WTC11 (cell line): ENCODE data around the gene GRXCR2. TPM values are rescaled to one million over a fixed set of nuclear protein-coding genes. Genes with fewer than 3 reads are reported as not detected.

Experiments
- ATAC-seq: fragments of 200-7000 bp; cut with Tn5 transposase; 2 replicates; pipeline ENCODE4 v1.10.0; 2021; ENCODE audit warnings: mild to moderate bottlenecking, moderate library complexity
- CTCF ChIA-PET: fragments of 300-600 bp; sonication (Branson Sonifier 250); formaldehyde crosslinking; loops from one replicate; lab custom pipeline; 2021; ENCODE audit warnings: antibody characterized with exemption; lab: Charles Lee
- POLR2A ChIA-PET: fragments of 350-600 bp; sonication (Branson Sonifier 250); formaldehyde crosslinking; loops from one replicate; lab custom pipeline; 2021; ENCODE audit warnings: antibody characterized with exemption; lab: Charles Lee
- DNase-seq: peaks from one replicate; pipeline ENCODE4 v3.0.0; 2021; ENCODE audit warnings: low spot score
- H3K27ac Mint-ChIP-seq: 2 replicates; pipeline ENCODE4 v1.8.0; 2021; ENCODE audit warnings: mixed read lengths
- H3K27me3 Mint-ChIP-seq: 2 replicates; pipeline ENCODE4 v1.8.0; 2021; ENCODE audit warnings: low read depth, mild to moderate bottlenecking, moderate library complexity, mixed read lengths
- H3K36me3 Mint-ChIP-seq: 2 replicates; pipeline ENCODE4 v1.8.0; 2021; ENCODE audit warnings: mixed read lengths
- H3K4me1 Mint-ChIP-seq: 2 replicates; pipeline ENCODE4 v1.8.0; 2022; ENCODE audit warnings: mixed read lengths
- H3K4me3 Mint-ChIP-seq: 2 replicates; pipeline ENCODE4 v1.8.0; 2021; ENCODE audit warnings: mild to moderate bottlenecking, moderate library complexity, mixed read lengths
- H3K9me3 Mint-ChIP-seq: 2 replicates; pipeline ENCODE4 v1.8.0; 2021; ENCODE audit warnings: mixed read lengths
- CBFB ChIP-seq: sonication (generic); formaldehyde crosslinking; IDR thresholded peaks from 2 replicates; pipeline ENCODE4 v1.8.1; 2022; ENCODE audit warnings: mild to moderate bottlenecking, low read depth, missing genetic modification reagents
- ELF4 ChIP-seq: sonication (generic); formaldehyde crosslinking; IDR thresholded peaks from 2 replicates; pipeline ENCODE4 v1.8.1; 2022; ENCODE audit warnings: low read depth, mild to moderate bottlenecking, moderate library complexity, missing genetic modification reagents
- GTF2I ChIP-seq: fragments of 250-450 bp; sonication (Bioruptor Pico); conservative IDR thresholded peaks from 2 replicates; pipeline ENCODE4 v1.4.0; 2021; ENCODE audit warnings: mild to moderate bottlenecking
- JUN ChIP-seq: sonication (generic); formaldehyde crosslinking; IDR thresholded peaks from 2 replicates; pipeline ENCODE4 v1.8.0; 2023; ENCODE audit warnings: mild to moderate bottlenecking, missing genetic modification reagents
- KAT7 ChIP-seq: sonication (generic); formaldehyde crosslinking; IDR thresholded peaks from 2 replicates; pipeline ENCODE4 v1.8.1; 2023; ENCODE audit warnings: missing genetic modification reagents, mild to moderate bottlenecking, borderline replicate concordance
- MXD4 ChIP-seq: fragments of 250-450 bp; sonication (Bioruptor Pico); IDR thresholded peaks from 2 replicates; pipeline ENCODE4 v1.8.0; 2021; ENCODE audit warnings: mild to moderate bottlenecking, moderate library complexity, borderline replicate concordance
- PRRX2 ChIP-seq: fragments of 250-450 bp; sonication (Bioruptor Pico); IDR thresholded peaks from 2 replicates; pipeline ENCODE4 v1.8.0; 2021; ENCODE audit warnings: mild to moderate bottlenecking
- SMAD4 ChIP-seq: sonication (generic); formaldehyde crosslinking; IDR thresholded peaks from 2 replicates; pipeline ENCODE4 v1.8.0; 2022; ENCODE audit warnings: mild to moderate bottlenecking, missing genetic modification reagents
- SP1 ChIP-seq: sonication (generic); formaldehyde crosslinking; conservative IDR thresholded peaks from 2 replicates; pipeline ENCODE4 v1.8.1; 2022; ENCODE audit warnings: missing genetic modification reagents
- TP53 ChIP-seq: sonication (generic); formaldehyde crosslinking; IDR thresholded peaks from 2 replicates; pipeline ENCODE4 v1.8.1; 2023; ENCODE audit warnings: mild to moderate bottlenecking, missing genetic modification reagents
- ZNF138 ChIP-seq: sonication (generic); formaldehyde crosslinking; conservative IDR thresholded peaks from 2 replicates; pipeline ENCODE4 v1.8.1; 2022; ENCODE audit warnings: mild to moderate bottlenecking, moderate library complexity, missing genetic modification reagents
- ZNF396 ChIP-seq: fragments of 250-450 bp; sonication (Bioruptor Pico); IDR thresholded peaks from 2 replicates; pipeline ENCODE4 v1.8.0; 2021; ENCODE audit warnings: mild to moderate bottlenecking, moderate library complexity, borderline replicate concordance
- total RNA-seq: library from RNA; stranded (reverse); gene quantifications from 3 replicates; pipeline ENCODE4 v1.2.3, GENCODE V29; 2021
- TF ChIP-seq, protein P1 (sequence below): sonication (generic); formaldehyde crosslinking; IDR thresholded peaks from 2 replicates; pipeline ENCODE4 v1.8.0; 2023; ENCODE audit warnings: missing genetic modification reagents, mild to moderate bottlenecking, borderline replicate concordance
- TF ChIP-seq, protein P2 (sequence below): sonication (generic); formaldehyde crosslinking; IDR thresholded peaks from 2 replicates; pipeline ENCODE4 v1.8.1; 2022; ENCODE audit warnings: low read depth, missing genetic modification reagents, borderline replicate concordance
- TF ChIP-seq, protein P3 (sequence below): sonication (generic); formaldehyde crosslinking; IDR thresholded peaks from 2 replicates; pipeline ENCODE4 v1.8.1; 2023; ENCODE audit warnings: mild to moderate bottlenecking, moderate library complexity, missing genetic modification reagents
- TF ChIP-seq, protein P4 (sequence below): fragments of 250-450 bp; sonication (Bioruptor Pico); IDR thresholded peaks from 2 replicates; pipeline ENCODE4 v1.8.0; 2021; ENCODE audit warnings: mild to moderate bottlenecking
- TF ChIP-seq, protein P5 (sequence below): sonication (generic); formaldehyde crosslinking; IDR thresholded peaks from 2 replicates; pipeline ENCODE4 v1.8.0; 2022; ENCODE audit warnings: mild to moderate bottlenecking, missing genetic modification reagents
- TF ChIP-seq, protein P6 (sequence below): fragments of 250-450 bp; sonication (Bioruptor Pico); IDR thresholded peaks from 2 replicates; pipeline ENCODE4 v1.9.0; 2021; ENCODE audit warnings: mild to moderate bottlenecking
- TF ChIP-seq, protein P7 (sequence below): sonication (generic); formaldehyde crosslinking; IDR thresholded peaks from 2 replicates; pipeline ENCODE4 v1.8.0; 2022; ENCODE audit warnings: mild to moderate bottlenecking, missing genetic modification reagents
- TF ChIP-seq, protein P8 (sequence below): sonication (generic); formaldehyde crosslinking; IDR thresholded peaks from 2 replicates; pipeline ENCODE4 v1.8.1; 2023; ENCODE audit warnings: mild to moderate bottlenecking, missing genetic modification reagents, moderate library complexity
- TF ChIP-seq, protein P9 (sequence below): sonication (generic); formaldehyde crosslinking; IDR thresholded peaks from 2 replicates; pipeline ENCODE4 v1.8.0; 2022; ENCODE audit warnings: mild to moderate bottlenecking, missing genetic modification reagents
- TF ChIP-seq, protein P10 (sequence below): fragments of 200-600 bp; IDR thresholded peaks from 2 replicates; pipeline ENCODE4 v1.8.0; 2022; ENCODE audit warnings: antibody characterized with exemption

The GRXCR2 gene
- total RNA-seq, 1 experiment from 2014 or later: not detected

DNA sequence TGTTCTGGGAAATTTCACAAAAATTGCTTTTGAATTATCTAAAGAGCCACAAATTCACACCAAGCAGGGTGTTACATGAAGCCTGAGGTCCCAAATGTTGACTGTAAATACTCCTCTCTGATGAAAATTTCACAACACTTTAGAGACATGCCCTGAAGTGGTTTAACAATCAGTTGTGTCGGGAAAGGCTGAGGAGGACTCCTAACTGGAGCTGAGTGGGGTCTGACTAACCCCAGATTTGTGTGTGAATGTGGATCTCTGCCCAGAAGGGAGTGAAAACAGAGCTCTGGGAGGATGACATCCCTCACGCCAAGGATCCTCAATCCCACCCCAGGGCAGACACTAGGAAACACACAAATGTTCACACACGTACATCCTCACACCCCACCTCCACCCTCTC, 31.1 kb upstream of the GRXCR2 start (continued):
- TF ChIP-seq, protein P1, sequence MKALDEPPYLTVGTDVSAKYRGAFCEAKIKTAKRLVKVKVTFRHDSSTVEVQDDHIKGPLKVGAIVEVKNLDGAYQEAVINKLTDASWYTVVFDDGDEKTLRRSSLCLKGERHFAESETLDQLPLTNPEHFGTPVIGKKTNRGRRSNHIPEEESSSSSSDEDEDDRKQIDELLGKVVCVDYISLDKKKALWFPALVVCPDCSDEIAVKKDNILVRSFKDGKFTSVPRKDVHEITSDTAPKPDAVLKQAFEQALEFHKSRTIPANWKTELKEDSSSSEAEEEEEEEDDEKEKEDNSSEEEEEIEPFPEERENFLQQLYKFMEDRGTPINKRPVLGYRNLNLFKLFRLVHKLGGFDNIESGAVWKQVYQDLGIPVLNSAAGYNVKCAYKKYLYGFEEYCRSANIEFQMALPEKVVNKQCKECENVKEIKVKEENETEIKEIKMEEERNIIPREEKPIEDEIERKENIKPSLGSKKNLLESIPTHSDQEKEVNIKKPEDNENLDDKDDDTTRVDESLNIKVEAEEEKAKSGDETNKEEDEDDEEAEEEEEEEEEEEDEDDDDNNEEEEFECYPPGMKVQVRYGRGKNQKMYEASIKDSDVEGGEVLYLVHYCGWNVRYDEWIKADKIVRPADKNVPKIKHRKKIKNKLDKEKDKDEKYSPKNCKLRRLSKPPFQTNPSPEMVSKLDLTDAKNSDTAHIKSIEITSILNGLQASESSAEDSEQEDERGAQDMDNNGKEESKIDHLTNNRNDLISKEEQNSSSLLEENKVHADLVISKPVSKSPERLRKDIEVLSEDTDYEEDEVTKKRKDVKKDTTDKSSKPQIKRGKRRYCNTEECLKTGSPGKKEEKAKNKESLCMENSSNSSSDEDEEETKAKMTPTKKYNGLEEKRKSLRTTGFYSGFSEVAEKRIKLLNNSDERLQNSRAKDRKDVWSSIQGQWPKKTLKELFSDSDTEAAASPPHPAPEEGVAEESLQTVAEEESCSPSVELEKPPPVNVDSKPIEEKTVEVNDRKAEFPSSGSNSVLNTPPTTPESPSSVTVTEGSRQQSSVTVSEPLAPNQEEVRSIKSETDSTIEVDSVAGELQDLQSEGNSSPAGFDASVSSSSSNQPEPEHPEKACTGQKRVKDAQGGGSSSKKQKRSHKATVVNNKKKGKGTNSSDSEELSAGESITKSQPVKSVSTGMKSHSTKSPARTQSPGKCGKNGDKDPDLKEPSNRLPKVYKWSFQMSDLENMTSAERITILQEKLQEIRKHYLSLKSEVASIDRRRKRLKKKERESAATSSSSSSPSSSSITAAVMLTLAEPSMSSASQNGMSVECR (CRISPR knock-in tag): no peak
- no peak for TF ChIP-seq ZNF138 (CRISPR knock-in tag)

DNA sequence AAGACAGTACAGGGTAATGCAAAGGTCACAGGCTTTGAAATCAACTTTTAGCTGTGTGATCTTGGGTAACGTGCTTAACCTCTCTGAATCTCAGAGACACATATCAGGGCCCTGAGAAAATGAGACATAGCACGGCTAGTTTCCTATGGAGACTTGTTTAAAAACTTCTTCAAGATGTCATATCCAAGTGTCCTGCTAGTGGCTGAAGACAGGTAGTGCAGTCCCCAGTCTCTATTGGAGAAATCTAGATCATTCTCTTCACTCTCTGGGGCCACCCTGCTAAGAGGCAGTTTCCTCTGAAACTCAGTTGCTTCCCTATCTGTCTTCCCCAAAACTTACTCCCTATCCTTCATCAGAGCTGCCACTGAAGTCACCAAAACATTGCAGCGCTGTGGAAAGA, 30.3 kb upstream of the GRXCR2 start:
- CTCF ChIA-PET: interaction anchor here (1.0 to 4.0 kb wide), 2 partner anchors 9 to 14 kb away, joined by 3 to 15 read pairs; no protein-coding TSS in a partner anchor

More for the DNA sequence above, 30.3 kb upstream of the GRXCR2 start:
- H3K9me3 Mint-ChIP-seq: peaks cover 21% of the 10 kb centered on the region
- no peak for TF ChIP-seq ZNF396
- TF ChIP-seq, protein P2, sequence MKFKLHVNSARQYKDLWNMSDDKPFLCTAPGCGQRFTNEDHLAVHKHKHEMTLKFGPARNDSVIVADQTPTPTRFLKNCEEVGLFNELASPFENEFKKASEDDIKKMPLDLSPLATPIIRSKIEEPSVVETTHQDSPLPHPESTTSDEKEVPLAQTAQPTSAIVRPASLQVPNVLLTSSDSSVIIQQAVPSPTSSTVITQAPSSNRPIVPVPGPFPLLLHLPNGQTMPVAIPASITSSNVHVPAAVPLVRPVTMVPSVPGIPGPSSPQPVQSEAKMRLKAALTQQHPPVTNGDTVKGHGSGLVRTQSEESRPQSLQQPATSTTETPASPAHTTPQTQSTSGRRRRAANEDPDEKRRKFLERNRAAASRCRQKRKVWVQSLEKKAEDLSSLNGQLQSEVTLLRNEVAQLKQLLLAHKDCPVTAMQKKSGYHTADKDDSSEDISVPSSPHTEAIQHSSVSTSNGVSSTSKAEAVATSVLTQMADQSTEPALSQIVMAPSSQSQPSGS (CRISPR knock-in tag): no peak
- no peak for TF ChIP-seq JUN (CRISPR knock-in tag)
- TF ChIP-seq, protein P3, sequence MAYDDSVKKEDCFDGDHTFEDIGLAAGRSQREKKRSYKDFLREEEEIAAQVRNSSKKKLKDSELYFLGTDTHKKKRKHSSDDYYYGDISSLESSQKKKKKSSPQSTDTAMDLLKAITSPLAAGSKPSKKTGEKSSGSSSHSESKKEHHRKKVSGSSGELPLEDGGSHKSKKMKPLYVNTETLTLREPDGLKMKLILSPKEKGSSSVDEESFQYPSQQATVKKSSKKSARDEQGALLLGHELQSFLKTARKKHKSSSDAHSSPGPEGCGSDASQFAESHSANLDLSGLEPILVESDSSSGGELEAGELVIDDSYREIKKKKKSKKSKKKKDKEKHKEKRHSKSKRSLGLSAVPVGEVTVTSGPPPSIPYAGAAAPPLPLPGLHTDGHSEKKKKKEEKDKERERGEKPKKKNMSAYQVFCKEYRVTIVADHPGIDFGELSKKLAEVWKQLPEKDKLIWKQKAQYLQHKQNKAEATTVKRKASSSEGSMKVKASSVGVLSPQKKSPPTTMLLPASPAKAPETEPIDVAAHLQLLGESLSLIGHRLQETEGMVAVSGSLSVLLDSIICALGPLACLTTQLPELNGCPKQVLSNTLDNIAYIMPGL (CRISPR knock-in tag): no peak
- TF ChIP-seq MXD4 (CRISPR knock-in tag): no peak
- TF ChIP-seq, protein P4, sequence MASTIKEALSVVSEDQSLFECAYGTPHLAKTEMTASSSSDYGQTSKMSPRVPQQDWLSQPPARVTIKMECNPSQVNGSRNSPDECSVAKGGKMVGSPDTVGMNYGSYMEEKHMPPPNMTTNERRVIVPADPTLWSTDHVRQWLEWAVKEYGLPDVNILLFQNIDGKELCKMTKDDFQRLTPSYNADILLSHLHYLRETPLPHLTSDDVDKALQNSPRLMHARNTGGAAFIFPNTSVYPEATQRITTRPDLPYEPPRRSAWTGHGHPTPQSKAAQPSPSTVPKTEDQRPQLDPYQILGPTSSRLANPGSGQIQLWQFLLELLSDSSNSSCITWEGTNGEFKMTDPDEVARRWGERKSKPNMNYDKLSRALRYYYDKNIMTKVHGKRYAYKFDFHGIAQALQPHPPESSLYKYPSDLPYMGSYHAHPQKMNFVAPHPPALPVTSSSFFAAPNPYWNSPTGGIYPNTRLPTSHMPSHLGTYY (CRISPR knock-in tag): no peak
- no peak for TF ChIP-seq SP1 (CRISPR knock-in tag)
- TF ChIP-seq, protein P5, sequence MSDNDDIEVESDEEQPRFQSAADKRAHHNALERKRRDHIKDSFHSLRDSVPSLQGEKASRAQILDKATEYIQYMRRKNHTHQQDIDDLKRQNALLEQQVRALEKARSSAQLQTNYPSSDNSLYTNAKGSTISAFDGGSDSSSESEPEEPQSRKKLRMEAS (CRISPR knock-in tag): no peak
- no peak for TF ChIP-seq KAT7 (CRISPR knock-in tag)
- TF ChIP-seq PRRX2 (CRISPR knock-in tag): no peak
- TF ChIP-seq TP53 (CRISPR knock-in tag): no peak
- TF ChIP-seq SMAD4: no peak
- TF ChIP-seq, protein P6, sequence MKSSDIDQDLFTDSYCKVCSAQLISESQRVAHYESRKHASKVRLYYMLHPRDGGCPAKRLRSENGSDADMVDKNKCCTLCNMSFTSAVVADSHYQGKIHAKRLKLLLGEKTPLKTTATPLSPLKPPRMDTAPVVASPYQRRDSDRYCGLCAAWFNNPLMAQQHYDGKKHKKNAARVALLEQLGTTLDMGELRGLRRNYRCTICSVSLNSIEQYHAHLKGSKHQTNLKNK (CRISPR knock-in tag): no peak
- TF ChIP-seq, protein P7, sequence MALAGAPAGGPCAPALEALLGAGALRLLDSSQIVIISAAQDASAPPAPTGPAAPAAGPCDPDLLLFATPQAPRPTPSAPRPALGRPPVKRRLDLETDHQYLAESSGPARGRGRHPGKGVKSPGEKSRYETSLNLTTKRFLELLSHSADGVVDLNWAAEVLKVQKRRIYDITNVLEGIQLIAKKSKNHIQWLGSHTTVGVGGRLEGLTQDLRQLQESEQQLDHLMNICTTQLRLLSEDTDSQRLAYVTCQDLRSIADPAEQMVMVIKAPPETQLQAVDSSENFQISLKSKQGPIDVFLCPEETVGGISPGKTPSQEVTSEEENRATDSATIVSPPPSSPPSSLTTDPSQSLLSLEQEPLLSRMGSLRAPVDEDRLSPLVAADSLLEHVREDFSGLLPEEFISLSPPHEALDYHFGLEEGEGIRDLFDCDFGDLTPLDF (CRISPR knock-in tag): no peak
- TF ChIP-seq, protein P8, sequence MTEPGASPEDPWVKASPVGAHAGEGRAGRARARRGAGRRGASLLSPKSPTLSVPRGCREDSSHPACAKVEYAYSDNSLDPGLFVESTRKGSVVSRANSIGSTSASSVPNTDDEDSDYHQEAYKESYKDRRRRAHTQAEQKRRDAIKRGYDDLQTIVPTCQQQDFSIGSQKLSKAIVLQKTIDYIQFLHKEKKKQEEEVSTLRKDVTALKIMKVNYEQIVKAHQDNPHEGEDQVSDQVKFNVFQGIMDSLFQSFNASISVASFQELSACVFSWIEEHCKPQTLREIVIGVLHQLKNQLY (CRISPR knock-in tag): no peak
- TF ChIP-seq, protein P9, sequence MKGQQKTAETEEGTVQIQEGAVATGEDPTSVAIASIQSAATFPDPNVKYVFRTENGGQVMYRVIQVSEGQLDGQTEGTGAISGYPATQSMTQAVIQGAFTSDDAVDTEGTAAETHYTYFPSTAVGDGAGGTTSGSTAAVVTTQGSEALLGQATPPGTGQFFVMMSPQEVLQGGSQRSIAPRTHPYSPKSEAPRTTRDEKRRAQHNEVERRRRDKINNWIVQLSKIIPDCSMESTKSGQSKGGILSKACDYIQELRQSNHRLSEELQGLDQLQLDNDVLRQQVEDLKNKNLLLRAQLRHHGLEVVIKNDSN (CRISPR knock-in tag): no peak
- no peak for TF ChIP-seq CBFB
- TF ChIP-seq, protein P10, sequence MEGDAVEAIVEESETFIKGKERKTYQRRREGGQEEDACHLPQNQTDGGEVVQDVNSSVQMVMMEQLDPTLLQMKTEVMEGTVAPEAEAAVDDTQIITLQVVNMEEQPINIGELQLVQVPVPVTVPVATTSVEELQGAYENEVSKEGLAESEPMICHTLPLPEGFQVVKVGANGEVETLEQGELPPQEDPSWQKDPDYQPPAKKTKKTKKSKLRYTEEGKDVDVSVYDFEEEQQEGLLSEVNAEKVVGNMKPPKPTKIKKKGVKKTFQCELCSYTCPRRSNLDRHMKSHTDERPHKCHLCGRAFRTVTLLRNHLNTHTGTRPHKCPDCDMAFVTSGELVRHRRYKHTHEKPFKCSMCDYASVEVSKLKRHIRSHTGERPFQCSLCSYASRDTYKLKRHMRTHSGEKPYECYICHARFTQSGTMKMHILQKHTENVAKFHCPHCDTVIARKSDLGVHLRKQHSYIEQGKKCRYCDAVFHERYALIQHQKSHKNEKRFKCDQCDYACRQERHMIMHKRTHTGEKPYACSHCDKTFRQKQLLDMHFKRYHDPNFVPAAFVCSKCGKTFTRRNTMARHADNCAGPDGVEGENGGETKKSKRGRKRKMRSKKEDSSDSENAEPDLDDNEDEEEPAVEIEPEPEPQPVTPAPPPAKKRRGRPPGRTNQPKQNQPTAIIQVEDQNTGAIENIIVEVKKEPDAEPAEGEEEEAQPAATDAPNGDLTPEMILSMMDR: no peak
- TF ChIP-seq GTF2I: no peak
- no peak for TF ChIP-seq ELF4 (CRISPR knock-in tag)
- peak; percentile 80 for ATAC-seq
- H3K36me3 Mint-ChIP-seq: 0 out of 2 replicates have a peak, but pooled peaks cover 3% of the 10 kb centered on the region
- H3K4me1 Mint-ChIP-seq: peaks cover 10% of the 10 kb centered on the region
- H3K27me3 Mint-ChIP-seq: peaks cover 2% of the 10 kb centered on the region; the same call in 1 of the 2 replicates
- H3K4me3 Mint-ChIP-seq: no peak overlapping the region
- POLR2A ChIA-PET: no interaction called here
- H3K27ac Mint-ChIP-seq: no peak overlapping the region
- DNase-seq: no peak
